ENCODE data around the gene ASS1. TPM values are rescaled to one million over a fixed set of nuclear protein-coding genes. Genes with fewer than 3 reads are reported as not detected.

The ASS1 gene
- total RNA-seq, 1 donor from 2014 or later: 96.0 TPM

- ATAC-seq (no peak), DNase-seq (no peak)
- intact Hi-C loops (cut with DNase I): no loop called here
- H3K9me3 ChIP-seq: no peaks in the 10 kb centered on the region
- H3K27ac ChIP-seq: no peak overlapping the region
- H3K36me3 ChIP-seq: peaks cover 13% of the 10 kb centered on the region
- no peak overlapping the region for H3K4me3 ChIP-seq
- TF ChIP-seq CTCF (IDR thresholded peaks at IDR 0.05): no peak
- no peaks in the 10 kb centered on the region for H3K4me1 ChIP-seq
- no peaks in the 10 kb centered on the region for H3K27me3 ChIP-seq
These were observed 48.3 kb downstream of the ASS1 start for GRCh38 chr9:130493021-130493420.

DNA sequence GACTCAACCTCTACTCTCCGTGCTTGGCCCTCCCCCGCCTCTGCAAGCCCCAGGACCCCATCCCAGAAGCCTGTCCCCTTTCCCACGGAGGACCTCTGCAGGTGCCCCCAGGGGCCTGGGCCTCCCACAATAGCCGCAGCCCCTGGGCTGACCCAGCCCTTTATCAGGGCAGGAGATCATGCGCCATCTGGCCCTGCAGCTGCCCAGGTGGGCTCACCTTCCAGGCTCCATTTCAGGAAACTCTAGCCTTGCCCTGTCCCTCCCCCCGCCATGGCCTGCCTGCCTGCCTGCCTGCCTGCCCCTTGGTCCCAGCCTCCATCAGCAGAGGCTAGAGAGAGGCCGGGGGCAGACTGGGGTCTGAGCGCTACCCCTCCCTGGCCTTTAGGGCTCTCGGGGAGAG lies 48.7 kb downstream of the ASS1 start:
- Histone ChIP-seq H3K9me3 (no peaks in the 10 kb centered on the region), H3K27ac (no peak overlapping the region), H3K27me3 (no peaks in the 10 kb centered on the region), H3K36me3 (peaks cover 13% of the 10 kb centered on the region), H3K4me1 (no peaks in the 10 kb centered on the region), H3K4me3 (no peak overlapping the region)
- intact Hi-C loops (cut with DNase I): no loop called here
- no peak for TF ChIP-seq CTCF (IDR thresholded peaks at IDR 0.05)
- no peak for DNase-seq
- no peak for ATAC-seq

DNA sequence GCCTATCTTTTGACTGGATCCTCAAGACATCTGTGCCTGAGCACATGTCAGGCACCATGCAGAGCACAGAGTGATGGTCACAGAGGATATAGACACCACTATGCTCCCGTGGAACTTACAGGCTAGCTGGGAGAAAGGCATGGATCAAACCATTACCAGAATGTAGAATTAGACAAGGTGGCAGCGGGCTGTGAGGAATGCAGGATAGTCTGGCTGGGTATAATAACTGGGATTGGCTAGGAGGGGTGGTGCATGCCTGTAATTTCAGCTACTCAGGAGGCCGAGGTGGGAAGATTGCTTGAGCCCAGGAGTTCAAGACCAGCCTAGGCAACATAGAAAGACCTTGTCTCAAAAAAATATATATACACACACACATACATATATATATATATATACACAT lies 50.3 kb downstream of the ASS1 start:
- Histone ChIP-seq H3K27me3 (no peaks in the 10 kb centered on the region), H3K36me3 (peaks cover 9% of the 10 kb centered on the region), H3K9me3 (no peaks in the 10 kb centered on the region), H3K4me1 (no peaks in the 10 kb centered on the region), H3K4me3 (no peak overlapping the region), H3K27ac (no peak overlapping the region)
- DNase-seq: no peak
- no peak for TF ChIP-seq CTCF (IDR thresholded peaks at IDR 0.05)
- intact Hi-C loops (cut with DNase I): no loop called here
- ATAC-seq: no peak

DNA sequence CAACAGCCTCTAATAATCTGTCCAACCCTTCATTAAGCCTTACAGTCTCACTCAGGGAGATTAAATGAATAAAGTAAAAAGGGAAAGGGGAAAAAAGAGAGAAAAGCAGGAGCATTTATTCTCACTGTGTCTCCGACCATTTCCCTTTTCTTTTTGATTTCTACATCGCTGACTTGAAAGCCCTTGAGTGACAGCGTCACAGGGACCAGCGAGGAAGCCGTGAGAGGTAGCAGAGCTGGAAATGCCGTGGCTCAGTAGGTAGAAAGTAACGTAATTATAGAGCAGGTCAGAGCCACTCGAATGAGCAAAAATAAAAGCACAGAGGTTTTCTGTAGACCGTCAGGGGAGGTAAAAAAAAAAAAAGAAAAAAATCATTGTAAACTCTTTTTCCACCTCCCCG lies 52.4 kb downstream of the ASS1 start:
- no peak for DNase-seq
- TF ChIP-seq CTCF (IDR thresholded peaks at IDR 0.05): no peak
- no peak for ATAC-seq
- no peaks in the 10 kb centered on the region for H3K4me1 ChIP-seq
- H3K27ac ChIP-seq: no peak overlapping the region
- H3K9me3 ChIP-seq: no peaks in the 10 kb centered on the region
- H3K4me3 ChIP-seq: no peak overlapping the region
- intact Hi-C loops (cut with DNase I): no loop called here
- H3K36me3 ChIP-seq: peaks cover 4% of the 10 kb centered on the region
- no peaks in the 10 kb centered on the region for H3K27me3 ChIP-seq

- H3K27ac ChIP-seq: no peak overlapping the region
- no peak for TF ChIP-seq CTCF (IDR thresholded peaks at IDR 0.05)
- no peaks in the 10 kb centered on the region for H3K4me1 ChIP-seq
- no peaks in the 10 kb centered on the region for H3K27me3 ChIP-seq
- no peak for ATAC-seq
- intact Hi-C loops (cut with DNase I): no loop called here
- H3K36me3 ChIP-seq: peaks cover 4% of the 10 kb centered on the region
- no peak overlapping the region for H3K4me3 ChIP-seq
- no peak for DNase-seq
- no peaks in the 10 kb centered on the region for H3K9me3 ChIP-seq
These were observed 53.6 kb downstream of the ASS1 start for GRCh38 chr9:130498298-130498917.
